ENCODE measurements around the gene LRMDA.
"Not testable (repeated sequence)": the region's sequence is repeated elsewhere in the genome, so short reads cannot be mapped to it uniquely, and the experiment has no call there.

The LRMDA gene

GRCh38 chr10:75743291-75743778, 311.9 kb downstream of the LRMDA start:
- DNase-seq (ENCODE audit: low read depth in 2 of 2): no peak

GRCh38 chr10:75744261-75744660, 312.8 kb downstream of the LRMDA start:
- peak; percentile 38 to 46 for DNase-seq (ENCODE audit: low read depth in 2 of 2)

- no peak for DNase-seq (ENCODE audit: low read depth in 2 of 2)
Measured at GRCh38 chr10:75746356-75746755, 314.9 kb downstream of the LRMDA start.

- not testable (repeated sequence) for DNase-seq (ENCODE audit: low read depth in 2 of 2)
Measured at GRCh38 chr10:75750093-75750875, 318.9 kb downstream of the LRMDA start.

- DNase-seq (ENCODE audit: low read depth in 2 of 2): no peak
Measured at GRCh38 chr10:75751232-75751631, 319.8 kb downstream of the LRMDA start.

GRCh38 chr10:75753621-75754020, 322.2 kb downstream of the LRMDA start:
- DNase-seq (ENCODE audit: low read depth in 2 of 2): no peak

- DNase-seq (ENCODE audit: low read depth in 2 of 2): no peak
Measured at GRCh38 chr10:75754096-75754831, 322.8 kb downstream of the LRMDA start.

- no peak for DNase-seq (ENCODE audit: low read depth in 2 of 2)
Measured at GRCh38 chr10:75755528-75755927, 324.1 kb downstream of the LRMDA start.

- no peak for DNase-seq (ENCODE audit: low read depth in 2 of 2)
Measured at GRCh38 chr10:75761289-75761688, 329.9 kb downstream of the LRMDA start.

GRCh38 chr10:75762431-75762802, 331.0 kb downstream of the LRMDA start:
- no peak for DNase-seq (ENCODE audit: low read depth in 2 of 2)

- no peak for DNase-seq (ENCODE audit: low read depth in 2 of 2)
Measured at GRCh38 chr10:75763652-75764051, 332.2 kb downstream of the LRMDA start.

GRCh38 chr10:75764974-75765788, 333.8 kb downstream of the LRMDA start:
- no peak for DNase-seq (ENCODE audit: low read depth in 2 of 2)

- no peak for DNase-seq (ENCODE audit: low read depth in 2 of 2)
Measured at GRCh38 chr10:75765789-75766096, 334.3 kb downstream of the LRMDA start.

GRCh38 chr10:75766106-75766505, 334.7 kb downstream of the LRMDA start:
- DNase-seq (ENCODE audit: low read depth in 2 of 2): no peak

- DNase-seq (ENCODE audit: low read depth in 2 of 2): not testable (repeated sequence)
Measured at GRCh38 chr10:75766752-75767151, 335.3 kb downstream of the LRMDA start.

- no peak for DNase-seq (ENCODE audit: low read depth in 2 of 2)
Measured at GRCh38 chr10:75770626-75771081, 339.2 kb downstream of the LRMDA start.

- no peak for DNase-seq (ENCODE audit: low read depth in 2 of 2)
Measured at GRCh38 chr10:75771606-75772005, 340.2 kb downstream of the LRMDA start.

- no peak for DNase-seq (ENCODE audit: low read depth in 2 of 2)
Measured at GRCh38 chr10:75772153-75772887, 340.9 kb downstream of the LRMDA start.

- no peak for DNase-seq (ENCODE audit: low read depth in 2 of 2)
Measured at GRCh38 chr10:75773231-75773780, 341.9 kb downstream of the LRMDA start.

GRCh38 chr10:75773813-75774782, 342.7 kb downstream of the LRMDA start:
- DNase-seq (ENCODE audit: low read depth in 2 of 2): no peak
